COR-L47 (cell line): Measurements from ENCODE around the gene TRIM31.

Experiments used
- DNase-seq: peaks from one replicate; lab custom pipeline; 2025; lab: John Stamatoyannopoulos, UW

TRIM31 gene

GRCh38 chr6:30113003-30113759 is at the start of gene TRIM31:
TSS of gene TRIM31 (minus strand) at chr6:30113090. CDS start at chr6:30112805, 285 bp downstream.
- no peak for DNase-seq

- no peak for DNase-seq
Observed at GRCh38 chr6:30162265-30163089, 49.6 kb upstream of the TRIM31 start.

GRCh38 chr6:30160785-30161531 is 48.1 kb upstream of the TRIM31 start, which contains the start of gene TRIM10:
TSS of gene TRIM10 (minus strand) at chr6:30161211. CDS start at chr6:30160858, 353 bp downstream.
- no peak for DNase-seq

- DNase-seq: no peak
Observed at GRCh38 chr6:30160008-30160784, 47.3 kb upstream of the TRIM31 start.

- DNase-seq: no peak
Observed at GRCh38 chr6:30158475-30159040, 45.7 kb upstream of the TRIM31 start.

GRCh38 chr6:30157999-30158398 is 45.1 kb upstream of the TRIM31 start:
- DNase-seq: no peak

GRCh38 chr6:30157581-30157980 is 44.7 kb upstream of the TRIM31 start:
- no peak for DNase-seq

GRCh38 chr6:30156774-30157173 is 43.9 kb upstream of the TRIM31 start:
- no peak for DNase-seq

- no peak for DNase-seq
Observed at GRCh38 chr6:30156262-30156599, 43.3 kb upstream of the TRIM31 start.

- DNase-seq: no peak
Observed at GRCh38 chr6:30155520-30156261, 42.8 kb upstream of the TRIM31 start.

GRCh38 chr6:30154709-30155519 is 42.0 kb upstream of the TRIM31 start:
- DNase-seq: no peak

- no peak for DNase-seq
Observed at GRCh38 chr6:30154061-30154460, 41.2 kb upstream of the TRIM31 start.

GRCh38 chr6:30152910-30153610 is 40.2 kb upstream of the TRIM31 start:
- DNase-seq: no peak

GRCh38 chr6:30152016-30152673 is 39.3 kb upstream of the TRIM31 start:
- DNase-seq: no peak

- no peak for DNase-seq
Observed at GRCh38 chr6:30151580-30151979, 38.7 kb upstream of the TRIM31 start.

GRCh38 chr6:30150671-30151395 is 37.9 kb upstream of the TRIM31 start:
- DNase-seq: no peak

- no peak for DNase-seq
Observed at GRCh38 chr6:30149858-30150550, 37.1 kb upstream of the TRIM31 start.
